HG03139 (cell line): Measurements from ENCODE around the gene LENEP.

Experiments used
- ATAC-seq: cut with Tn5 transposase; IDR thresholded peaks from one replicate; pipeline ENCODE4 v1.9.1; 2021; ENCODE audit not compliant: unreplicated experiment

Gene LENEP

GRCh38 chr1:154960446-154961136, 32.8 kb upstream of the LENEP start:
- no peak for ATAC-seq

GRCh38 chr1:154961207-154962155, 31.9 kb upstream of the LENEP start, which contains the start of gene PYGO2:
TSS of gene PYGO2 (minus strand) at chr1:154961782. CDS start at chr1:154961576, 206 bp downstream.
- peak; percentile 61 for ATAC-seq

- ATAC-seq = peak; percentile 2
Observed at GRCh38 chr1:154962156-154962749, 31.1 kb upstream of the LENEP start.

DNA sequence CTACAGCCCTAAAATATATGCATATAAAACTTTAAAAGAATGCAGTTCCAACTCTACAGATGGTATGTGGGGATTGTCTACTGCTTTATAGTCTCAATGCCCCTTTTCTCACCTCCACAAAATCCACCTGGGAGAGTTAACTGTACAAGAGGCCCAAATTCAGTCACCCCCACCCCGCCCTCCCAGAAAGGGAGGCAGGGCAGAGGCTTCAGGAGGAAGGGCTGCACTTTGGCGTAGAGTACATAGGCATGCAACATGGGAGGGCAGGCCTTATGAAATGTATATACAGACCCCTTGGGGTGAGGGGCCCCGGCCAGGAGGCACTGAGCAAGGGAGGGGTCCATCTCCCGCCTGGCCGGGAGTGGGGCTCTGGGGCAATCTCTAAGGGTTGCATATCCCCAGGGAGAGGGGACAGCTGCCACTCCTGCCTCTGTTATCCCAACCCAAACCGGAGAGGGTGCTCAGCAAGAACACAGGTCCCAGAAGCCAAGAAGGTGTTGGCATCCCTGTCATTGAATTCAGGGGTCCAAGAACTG, 30.5 kb upstream of the LENEP start:
- ATAC-seq = no peak

DNA sequence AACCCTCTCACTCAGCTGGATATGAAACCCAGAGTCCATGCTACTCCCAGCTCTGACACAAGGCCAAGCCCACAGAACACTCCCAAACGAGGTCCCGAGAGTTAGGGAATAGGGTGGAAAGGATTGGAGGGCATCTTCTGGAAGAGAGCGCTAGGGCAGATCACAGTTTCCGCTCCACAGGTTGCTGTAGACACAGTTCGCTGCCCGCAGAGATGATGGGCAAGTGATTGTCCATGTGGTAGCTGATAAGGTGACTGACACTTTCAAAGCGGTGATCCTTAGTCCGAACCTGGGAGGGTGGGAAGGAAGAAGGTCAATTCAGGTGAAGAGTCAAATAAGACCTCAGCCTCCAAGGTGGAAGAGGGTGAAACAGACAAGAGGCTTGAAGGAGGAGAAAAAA, 29.7 kb upstream of the LENEP start:
- ATAC-seq = no peak

- no peak for ATAC-seq
Observed at GRCh38 chr1:154964359-154964758, 29.0 kb upstream of the LENEP start.

GRCh38 chr1:154966111-154966510, 27.3 kb upstream of the LENEP start:
- ATAC-seq = no peak

- ATAC-seq = no peak
Observed at GRCh38 chr1:154967331-154967950, 25.9 kb upstream of the LENEP start.

GRCh38 chr1:154968731-154969130, 24.7 kb upstream of the LENEP start:
- ATAC-seq = no peak

GRCh38 chr1:154969246-154969645, 24.1 kb upstream of the LENEP start:
- no peak for ATAC-seq

GRCh38 chr1:154969860-154970452, 23.4 kb upstream of the LENEP start:
- ATAC-seq = no peak

DNA sequence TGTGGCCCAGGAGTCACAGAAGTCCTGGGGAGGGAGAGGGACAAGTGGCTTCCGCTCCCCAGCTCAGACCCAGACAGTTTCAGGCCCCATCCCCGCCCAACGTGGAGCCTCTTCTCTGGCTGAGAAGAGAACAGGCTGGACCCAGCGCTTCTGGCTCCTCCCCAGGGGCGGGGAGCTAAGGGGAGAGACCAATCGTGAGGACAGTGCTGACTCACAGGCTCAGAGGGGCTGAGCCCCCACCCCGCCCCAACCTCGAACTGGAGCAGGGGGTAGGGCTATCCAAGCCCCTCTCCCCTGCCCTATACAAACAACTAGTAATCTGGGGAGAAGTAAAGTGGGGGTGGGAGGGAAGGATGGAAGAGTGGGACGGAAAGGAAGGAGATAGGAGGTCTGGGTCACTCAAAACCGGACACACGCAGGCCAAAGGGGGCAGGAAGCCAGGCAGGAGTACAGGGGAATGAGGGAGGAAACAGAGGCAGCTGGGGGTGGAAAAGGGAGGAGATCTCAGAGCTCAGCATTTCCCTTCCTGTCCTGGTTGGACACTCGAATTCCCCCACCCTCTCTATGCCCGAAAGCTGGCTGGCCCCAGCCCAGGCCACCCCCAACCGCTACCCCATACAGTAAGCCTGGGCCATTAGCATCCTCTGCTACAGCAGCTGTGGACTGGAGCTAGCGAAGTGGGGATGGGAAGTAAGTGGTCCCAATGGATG, 22.6 kb upstream of the LENEP start, which contains the start of gene SHC1:
Gene SHC1 (minus strand): TSS at position 117 of the 710 bp plus-strand sequence. CDS start 221 bp downstream, outside the sequence.
- no peak for ATAC-seq

DNA sequence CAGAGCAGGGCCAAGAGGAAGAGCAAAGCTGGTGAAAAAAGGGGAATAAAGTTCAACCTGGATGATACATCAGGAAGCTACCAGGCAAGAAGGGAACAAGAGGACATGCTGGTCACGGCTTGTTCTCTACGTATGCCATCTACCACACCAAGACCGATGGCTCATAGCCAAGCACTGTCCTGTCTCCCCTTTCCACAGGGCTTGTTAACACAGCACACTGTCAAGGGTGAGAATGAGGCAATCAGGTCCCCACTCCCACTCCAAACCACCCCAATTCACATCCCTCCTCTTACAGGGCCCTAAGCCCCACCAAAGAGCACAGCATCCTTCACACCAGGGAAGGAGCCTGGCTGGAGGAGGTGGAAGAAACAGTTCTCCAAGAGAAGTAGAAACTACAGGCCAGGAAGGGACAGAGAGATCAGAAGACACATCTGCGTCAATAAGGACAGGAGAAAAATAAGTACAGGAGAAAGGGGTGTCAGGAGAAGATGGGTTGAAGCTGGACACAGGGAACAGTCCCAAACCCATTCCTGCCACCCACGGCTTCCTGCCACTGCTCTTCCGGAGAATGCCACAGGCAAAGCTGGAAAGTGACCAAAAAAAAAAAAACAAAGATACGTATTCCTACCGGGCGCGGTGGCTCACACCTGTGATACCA, 21.9 kb upstream of the LENEP start:
- no peak for ATAC-seq

- ATAC-seq = no peak
Observed at GRCh38 chr1:154972213-154972516, 21.2 kb upstream of the LENEP start.

GRCh38 chr1:154972517-154973343, 20.7 kb upstream of the LENEP start:
- no peak for ATAC-seq

DNA sequence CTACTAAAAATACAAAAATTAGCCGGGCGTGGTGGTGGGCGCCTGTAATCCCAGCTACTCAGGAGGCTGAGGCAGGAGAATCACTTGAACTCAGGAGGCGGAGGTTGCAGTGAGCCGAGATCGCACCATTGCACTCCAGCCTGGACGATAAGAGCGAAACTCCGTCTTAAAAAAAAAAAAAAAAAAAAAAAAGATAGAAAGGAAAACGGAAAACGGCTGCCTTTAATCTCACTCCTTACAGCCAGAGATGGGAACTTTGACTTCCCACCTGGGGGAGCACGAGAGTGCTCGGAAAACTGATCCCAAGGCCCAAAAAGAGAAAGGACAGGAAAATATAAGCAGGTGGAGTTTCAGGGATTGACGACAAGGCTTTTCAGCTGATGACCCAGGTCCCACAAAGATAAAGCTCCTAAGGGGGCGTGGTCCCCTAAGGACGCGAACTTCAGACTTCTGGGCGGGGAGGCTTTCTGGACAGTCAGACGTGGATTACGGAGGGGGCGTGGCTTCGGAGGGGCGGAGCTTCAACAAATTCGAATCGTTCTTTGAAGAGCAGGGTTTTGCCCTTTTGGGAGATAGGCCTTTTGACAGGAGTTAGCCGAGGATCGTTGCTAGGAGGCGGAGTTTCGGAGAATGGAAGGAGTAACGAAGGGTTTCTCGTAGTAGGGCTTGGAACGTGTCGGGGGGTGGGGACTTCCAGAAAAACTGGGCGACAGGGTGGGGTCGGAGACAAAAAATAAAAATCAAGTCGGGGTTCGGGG, 19.9 kb upstream of the LENEP start:
- peak; percentile 13 for ATAC-seq

GRCh38 chr1:154974102-154974807, 19.1 kb upstream of the LENEP start, which contains the start of gene CKS1B:
TSS of gene CKS1B (plus strand) at chr1:154974681. CDS start at chr1:154974746, 65 bp downstream.
- peak; percentile 78 for ATAC-seq
